GM23338 (cell line): ENCODE measurements around the gene PTGIR. TPM values are rescaled to one million over a fixed set of nuclear protein-coding genes. Genes with fewer than 3 reads are reported as not detected.
A peak's percentile ranks its signal among the peaks of the same experiment; 100 is the strongest.

Experiments used
- ATAC-seq: fragments of 200-7000 bp; cut with Tn5 transposase; 3 replicates; pipeline ENCODE4 v1.9.1; 2020
- DNase-seq: peaks from one replicate; pipeline ENCODE4 v3.0.0-alpha.2; 2015; ENCODE audit warnings: low spot score
- H2AFZ ChIP-seq: fragments of 200-600 bp; sonication (generic); 2 replicates; pipeline ENCODE4 v1.8.0; 2016; ENCODE audit warnings: antibody characterized with exemption, mild to moderate bottlenecking, moderate library complexity
- H3F3A ChIP-seq: fragments of 200-600 bp; sonication (generic); replicated peaks from 2 replicates; pipeline ENCODE4 v1.8.0; 2017; ENCODE audit warnings: antibody characterized with exemption, mixed run types, low read depth
- H3K27ac ChIP-seq: fragments of 200-600 bp; sonication (generic); 2 replicates; pipeline ENCODE4 v1.6.1; 2016; ENCODE audit warnings: low read depth
- H3K27me3 ChIP-seq: fragments of 200-600 bp; sonication (generic); 2 replicates; pipeline ENCODE4 v1.8.0; 2016; ENCODE audit warnings: mild to moderate bottlenecking, mixed run types, moderate library complexity; ENCODE audit not compliant: insufficient read depth
- H3K36me3 ChIP-seq: fragments of 200-600 bp; sonication (generic); 2 replicates; pipeline ENCODE4 v1.8.0; 2016; ENCODE audit warnings: mild to moderate bottlenecking; ENCODE audit not compliant: insufficient read depth
- H3K4me1 ChIP-seq: fragments of 200-600 bp; sonication (generic); 2 replicates; pipeline ENCODE4 v1.8.0; 2016; ENCODE audit warnings: mild to moderate bottlenecking, moderate library complexity; ENCODE audit not compliant: insufficient read depth
- H3K4me2 ChIP-seq: fragments of 200-600 bp; sonication (generic); 2 replicates; pipeline ENCODE4 v1.7.1; 2017; ENCODE audit warnings: mixed run types
- H3K4me3 ChIP-seq: fragments of 200-600 bp; sonication (generic); 2 replicates; pipeline ENCODE4 v1.6.1; 2016; ENCODE audit warnings: mixed run types
- H3K79me2 ChIP-seq: fragments of 200-600 bp; sonication (generic); replicated peaks from 2 replicates; pipeline ENCODE4 v1.8.0; 2017; ENCODE audit warnings: mild to moderate bottlenecking; ENCODE audit not compliant: insufficient read depth
- H3K9me2 ChIP-seq: fragments of 200-600 bp; sonication (generic); 2 replicates; pipeline ENCODE4 v1.8.0; 2017; ENCODE audit not compliant: insufficient read depth
- H4K20me1 ChIP-seq: fragments of 200-600 bp; sonication (generic); replicated peaks from 2 replicates; pipeline ENCODE4 v1.8.0; 2017; ENCODE audit warnings: mild to moderate bottlenecking; ENCODE audit not compliant: insufficient read depth
- H3K27ac Mint-ChIP-seq: 2 replicates; pipeline ENCODE4 v1.8.0; 2020; ENCODE audit warnings: inconsistent platforms, mild to moderate bottlenecking, moderate library complexity, mixed read lengths
- H3K27me3 Mint-ChIP-seq: 3 replicates; pipeline ENCODE4 v1.8.0; 2022; ENCODE audit warnings: low read depth, mild to moderate bottlenecking, moderate library complexity, mixed read lengths, inconsistent platforms; ENCODE audit not compliant: insufficient read depth, poor library complexity
- H3K36me3 Mint-ChIP-seq: 3 replicates; pipeline ENCODE4 v1.8.0; 2021; ENCODE audit warnings: low read depth, mild to moderate bottlenecking, inconsistent platforms, moderate library complexity, mixed read lengths
- H3K4me1 Mint-ChIP-seq: 3 replicates; pipeline ENCODE4 v1.8.0; 2020; ENCODE audit warnings: mild to moderate bottlenecking, inconsistent platforms, mixed read lengths
- H3K4me3 Mint-ChIP-seq: 3 replicates; pipeline ENCODE4 v1.8.0; 2021; ENCODE audit warnings: moderate library complexity, mild to moderate bottlenecking, inconsistent platforms, mixed read lengths
- H3K9me3 Mint-ChIP-seq: 3 replicates; pipeline ENCODE4 v1.8.0; 2020; ENCODE audit warnings: moderate library complexity, mild to moderate bottlenecking, inconsistent platforms, mixed read lengths
- CREB1 ChIP-seq: fragments of 250-450 bp; sonication (Bioruptor Pico); IDR thresholded peaks from 2 replicates; pipeline ENCODE4 v1.5.0; 2020; ENCODE audit warnings: low read depth, mild to moderate bottlenecking, moderate library complexity
- EZH2 ChIP-seq: fragments of 200-600 bp; sonication (generic); IDR thresholded peaks from one replicate; pipeline ENCODE4 v1.8.0; 2017; ENCODE audit warnings: antibody characterized with exemption, mild to moderate bottlenecking, low read depth; ENCODE audit not compliant: unreplicated experiment
- JUNB ChIP-seq: IDR thresholded peaks from one replicate; pipeline ENCODE4 v1.6.1; 2016; ENCODE audit warnings: antibody characterized with exemption; ENCODE audit not compliant: unreplicated experiment
- NANOG ChIP-seq: IDR thresholded peaks from 2 replicates; pipeline ENCODE4 v1.6.1; 2016; ENCODE audit warnings: antibody characterized with exemption, borderline replicate concordance
- POLR2AphosphoS5 ChIP-seq: IDR thresholded peaks from 2 replicates; pipeline ENCODE4 v1.6.1; 2016; ENCODE audit warnings: antibody characterized with exemption, low read depth
- ZNF114 ChIP-seq: fragments of 250-450 bp; sonication (Bioruptor Pico); IDR thresholded peaks from 2 replicates; pipeline ENCODE4 v1.5.0; 2020; ENCODE audit warnings: mild to moderate bottlenecking, moderate library complexity
- polyA plus RNA-seq: library from polyadenylated mRNA; unstranded; fragments of >200 nt; fragmentation: Nextera tagmentation; extraction: Ambion mirVana; gene quantifications from 2 replicates; pipeline ENCODE4 v1.2.1, GENCODE V29; 2016
- total RNA-seq: library from RNA; depleted of rRNA; stranded (reverse); fragments of >200 nt; shearing (Covaris generic); gene quantifications from 2 replicates; pipeline ENCODE4 v1.2.3, GENCODE V29; 2014
- TF ChIP-seq, protein P1 (sequence below), 2 experiments: fragments of 200-600 bp in 1 of 2; sonication (generic) in 1 of 2; conservative IDR thresholded peaks; 2 replicates each; pipeline versions ENCODE4 v1.5.1 to v1.6.1; 2016 to 2017; ENCODE audit warnings: antibody characterized with exemption in 2 of 2, low read depth in 2 of 2, mild to moderate bottlenecking in 2 of 2, moderate library complexity in 1 of 2
- TF ChIP-seq, protein P2 (sequence below): fragments of 250-450 bp; sonication (Bioruptor Pico); IDR thresholded peaks from 2 replicates; pipeline ENCODE4 v1.5.0; 2020; ENCODE audit warnings: mild to moderate bottlenecking, moderate library complexity
- TF ChIP-seq, protein P3 (sequence below): IDR thresholded peaks from 2 replicates; pipeline ENCODE4 v1.6.1; 2016; ENCODE audit warnings: antibody characterized with exemption
- TF ChIP-seq, protein P4 (sequence below): IDR thresholded peaks from one replicate; pipeline ENCODE4 v1.6.1; 2018; ENCODE audit warnings: antibody characterized with exemption; ENCODE audit not compliant: unreplicated experiment

The PTGIR gene
- total and polyA plus RNA-seq, 2 experiments from 2014 or later: not detected

DNA sequence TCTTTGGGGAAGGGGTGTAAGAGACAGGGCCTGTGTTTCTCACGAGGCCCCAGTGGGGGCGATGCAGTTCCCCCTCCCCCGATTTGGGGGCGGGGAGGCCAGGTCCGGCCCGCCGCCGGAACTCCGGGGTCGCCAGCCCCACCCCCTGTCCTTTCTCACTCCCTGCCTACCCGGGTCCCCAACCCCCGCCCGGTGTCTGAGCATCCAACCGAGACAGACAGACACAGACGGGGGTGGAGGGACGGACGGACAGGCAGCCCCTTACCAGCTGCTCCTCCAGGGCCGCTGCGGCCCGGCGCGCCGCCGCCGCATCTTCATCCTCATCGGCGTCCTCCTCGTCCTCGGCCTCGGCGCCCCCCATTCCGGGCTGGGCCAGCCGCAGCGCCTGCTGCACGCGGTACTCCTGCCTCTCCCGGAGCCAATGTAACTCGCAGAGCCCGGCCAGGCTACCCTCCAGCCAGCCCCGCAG lies 35.7 kb upstream of the PTGIR start (continued):
- no peak for TF ChIP-seq ZNF114 (CRISPR knock-in tag)
- TF ChIP-seq, protein P1, sequence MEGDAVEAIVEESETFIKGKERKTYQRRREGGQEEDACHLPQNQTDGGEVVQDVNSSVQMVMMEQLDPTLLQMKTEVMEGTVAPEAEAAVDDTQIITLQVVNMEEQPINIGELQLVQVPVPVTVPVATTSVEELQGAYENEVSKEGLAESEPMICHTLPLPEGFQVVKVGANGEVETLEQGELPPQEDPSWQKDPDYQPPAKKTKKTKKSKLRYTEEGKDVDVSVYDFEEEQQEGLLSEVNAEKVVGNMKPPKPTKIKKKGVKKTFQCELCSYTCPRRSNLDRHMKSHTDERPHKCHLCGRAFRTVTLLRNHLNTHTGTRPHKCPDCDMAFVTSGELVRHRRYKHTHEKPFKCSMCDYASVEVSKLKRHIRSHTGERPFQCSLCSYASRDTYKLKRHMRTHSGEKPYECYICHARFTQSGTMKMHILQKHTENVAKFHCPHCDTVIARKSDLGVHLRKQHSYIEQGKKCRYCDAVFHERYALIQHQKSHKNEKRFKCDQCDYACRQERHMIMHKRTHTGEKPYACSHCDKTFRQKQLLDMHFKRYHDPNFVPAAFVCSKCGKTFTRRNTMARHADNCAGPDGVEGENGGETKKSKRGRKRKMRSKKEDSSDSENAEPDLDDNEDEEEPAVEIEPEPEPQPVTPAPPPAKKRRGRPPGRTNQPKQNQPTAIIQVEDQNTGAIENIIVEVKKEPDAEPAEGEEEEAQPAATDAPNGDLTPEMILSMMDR (conservative IDR thresholded peaks at IDR 0.05; ENCODE audit: low read depth in 2 of 2): no peak
- TF ChIP-seq, protein P2, sequence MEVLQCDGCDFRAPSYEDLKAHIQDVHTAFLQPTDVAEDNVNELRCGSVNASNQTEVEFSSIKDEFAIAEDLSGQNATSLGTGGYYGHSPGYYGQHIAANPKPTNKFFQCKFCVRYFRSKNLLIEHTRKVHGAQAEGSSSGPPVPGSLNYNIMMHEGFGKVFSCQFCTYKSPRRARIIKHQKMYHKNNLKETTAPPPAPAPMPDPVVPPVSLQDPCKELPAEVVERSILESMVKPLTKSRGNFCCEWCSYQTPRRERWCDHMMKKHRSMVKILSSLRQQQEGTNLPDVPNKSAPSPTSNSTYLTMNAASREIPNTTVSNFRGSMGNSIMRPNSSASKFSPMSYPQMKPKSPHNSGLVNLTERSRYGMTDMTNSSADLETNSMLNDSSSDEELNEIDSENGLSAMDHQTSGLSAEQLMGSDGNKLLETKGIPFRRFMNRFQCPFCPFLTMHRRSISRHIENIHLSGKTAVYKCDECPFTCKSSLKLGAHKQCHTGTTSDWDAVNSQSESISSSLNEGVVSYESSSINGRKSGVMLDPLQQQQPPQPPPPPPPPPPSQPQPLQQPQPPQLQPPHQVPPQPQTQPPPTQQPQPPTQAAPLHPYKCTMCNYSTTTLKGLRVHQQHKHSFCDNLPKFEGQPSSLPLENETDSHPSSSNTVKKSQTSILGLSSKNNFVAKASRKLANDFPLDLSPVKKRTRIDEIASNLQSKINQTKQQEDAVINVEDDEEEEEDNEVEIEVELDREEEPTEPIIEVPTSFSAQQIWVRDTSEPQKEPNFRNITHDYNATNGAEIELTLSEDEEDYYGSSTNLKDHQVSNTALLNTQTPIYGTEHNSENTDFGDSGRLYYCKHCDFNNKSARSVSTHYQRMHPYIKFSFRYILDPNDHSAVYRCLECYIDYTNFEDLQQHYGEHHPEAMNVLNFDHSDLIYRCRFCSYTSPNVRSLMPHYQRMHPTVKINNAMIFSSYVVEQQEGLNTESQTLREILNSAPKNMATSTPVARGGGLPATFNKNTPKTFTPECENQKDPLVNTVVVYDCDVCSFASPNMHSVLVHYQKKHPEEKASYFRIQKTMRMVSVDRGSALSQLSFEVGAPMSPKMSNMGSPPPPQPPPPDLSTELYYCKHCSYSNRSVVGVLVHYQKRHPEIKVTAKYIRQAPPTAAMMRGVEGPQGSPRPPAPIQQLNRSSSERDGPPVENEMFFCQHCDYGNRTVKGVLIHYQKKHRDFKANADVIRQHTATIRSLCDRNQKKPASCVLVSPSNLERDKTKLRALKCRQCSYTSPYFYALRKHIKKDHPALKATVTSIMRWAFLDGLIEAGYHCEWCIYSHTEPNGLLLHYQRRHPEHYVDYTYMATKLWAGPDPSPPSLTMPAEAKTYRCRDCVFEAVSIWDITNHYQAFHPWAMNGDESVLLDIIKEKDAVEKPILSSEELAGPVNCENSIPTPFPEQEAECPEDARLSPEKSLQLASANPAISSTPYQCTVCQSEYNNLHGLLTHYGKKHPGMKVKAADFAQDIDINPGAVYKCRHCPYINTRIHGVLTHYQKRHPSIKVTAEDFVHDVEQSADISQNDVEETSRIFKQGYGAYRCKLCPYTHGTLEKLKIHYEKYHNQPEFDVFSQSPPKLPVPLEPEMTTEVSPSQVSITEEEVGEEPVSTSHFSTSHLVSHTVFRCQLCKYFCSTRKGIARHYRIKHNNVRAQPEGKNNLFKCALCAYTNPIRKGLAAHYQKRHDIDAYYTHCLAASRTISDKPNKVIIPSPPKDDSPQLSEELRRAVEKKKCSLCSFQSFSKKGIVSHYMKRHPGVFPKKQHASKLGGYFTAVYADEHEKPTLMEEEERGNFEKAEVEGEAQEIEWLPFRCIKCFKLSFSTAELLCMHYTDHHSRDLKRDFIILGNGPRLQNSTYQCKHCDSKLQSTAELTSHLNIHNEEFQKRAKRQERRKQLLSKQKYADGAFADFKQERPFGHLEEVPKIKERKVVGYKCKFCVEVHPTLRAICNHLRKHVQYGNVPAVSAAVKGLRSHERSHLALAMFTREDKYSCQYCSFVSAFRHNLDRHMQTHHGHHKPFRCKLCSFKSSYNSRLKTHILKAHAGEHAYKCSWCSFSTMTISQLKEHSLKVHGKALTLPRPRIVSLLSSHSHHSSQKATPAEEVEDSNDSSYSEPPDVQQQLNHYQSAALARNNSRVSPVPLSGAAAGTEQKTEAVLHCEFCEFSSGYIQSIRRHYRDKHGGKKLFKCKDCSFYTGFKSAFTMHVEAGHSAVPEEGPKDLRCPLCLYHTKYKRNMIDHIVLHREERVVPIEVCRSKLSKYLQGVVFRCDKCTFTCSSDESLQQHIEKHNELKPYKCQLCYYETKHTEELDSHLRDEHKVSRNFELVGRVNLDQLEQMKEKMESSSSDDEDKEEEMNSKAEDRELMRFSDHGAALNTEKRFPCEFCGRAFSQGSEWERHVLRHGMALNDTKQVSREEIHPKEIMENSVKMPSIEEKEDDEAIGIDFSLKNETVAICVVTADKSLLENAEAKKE (CRISPR knock-in tag): no peak
- TF ChIP-seq NANOG: no peak
- TF ChIP-seq CREB1 (CRISPR knock-in tag): no peak

DNA sequence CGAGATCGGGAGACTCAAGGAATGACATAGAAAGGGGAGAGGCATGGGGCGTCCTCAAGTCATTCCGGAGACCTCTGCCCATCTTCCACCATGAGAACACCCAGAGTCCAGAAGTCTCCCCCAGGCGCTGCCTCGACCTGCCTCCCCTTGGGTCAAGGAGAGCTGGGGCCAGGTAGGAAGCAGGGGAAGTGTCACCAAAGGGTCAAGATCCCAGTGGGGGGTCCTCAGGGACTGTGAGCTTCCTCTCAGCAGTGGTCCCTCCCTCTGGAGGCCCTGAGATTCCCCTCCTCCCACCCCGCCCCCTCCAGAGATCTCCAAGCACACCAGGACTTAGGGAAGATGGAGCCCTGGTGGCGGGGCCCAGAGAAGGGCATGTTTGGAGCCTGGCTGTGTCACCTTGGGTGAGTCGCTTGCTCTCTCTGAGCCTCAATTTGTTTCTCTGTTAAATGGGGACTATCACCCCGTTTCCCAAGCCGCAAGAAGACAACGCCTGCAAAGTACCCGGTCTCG lies 35.2 kb upstream of the PTGIR start:
- Histone ChIP-seq H3K4me3 (peak overlapping the region; percentile 82), H4K20me1 (no peaks in the 10 kb centered on the region), H2AFZ (0 out of 2 replicates have a peak overlapping the region, but pooled peaks have one; percentile 90), H3K4me2 (peak overlapping the region; percentile 96), H3K4me1 (peaks cover 20% of the 10 kb centered on the region), H3F3A (peaks cover 11% of the 10 kb centered on the region), H3K79me2 (no peaks in the 10 kb centered on the region), H3K9me2 (no peaks in the 10 kb centered on the region), H3K27ac (no peak overlapping the region), H3K27me3 (peaks cover 30% of the 10 kb centered on the region), H3K36me3 (no peaks in the 10 kb centered on the region)
- Mint-ChIP-seq H3K9me3 (no peaks in the 10 kb centered on the region; the same call in 1 of the 3 replicates), H3K27ac (no peak overlapping the region), H3K4me1 (peaks cover 23% of the 10 kb centered on the region), H3K4me3 (peak overlapping the region; percentile 76), H3K36me3 (no peaks in the 10 kb centered on the region; the same call in 2 of the 3 replicates), H3K27me3 (peaks cover 26% of the 10 kb centered on the region)
- ATAC-seq: peak; percentile 6
- peak; percentile 78 for DNase-seq
- TF ChIP-seq, protein P3, sequence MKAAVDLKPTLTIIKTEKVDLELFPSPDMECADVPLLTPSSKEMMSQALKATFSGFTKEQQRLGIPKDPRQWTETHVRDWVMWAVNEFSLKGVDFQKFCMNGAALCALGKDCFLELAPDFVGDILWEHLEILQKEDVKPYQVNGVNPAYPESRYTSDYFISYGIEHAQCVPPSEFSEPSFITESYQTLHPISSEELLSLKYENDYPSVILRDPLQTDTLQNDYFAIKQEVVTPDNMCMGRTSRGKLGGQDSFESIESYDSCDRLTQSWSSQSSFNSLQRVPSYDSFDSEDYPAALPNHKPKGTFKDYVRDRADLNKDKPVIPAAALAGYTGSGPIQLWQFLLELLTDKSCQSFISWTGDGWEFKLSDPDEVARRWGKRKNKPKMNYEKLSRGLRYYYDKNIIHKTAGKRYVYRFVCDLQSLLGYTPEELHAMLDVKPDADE: no peak
- TF ChIP-seq EZH2: no peak
- TF ChIP-seq JUNB: no peak
- no peak for TF ChIP-seq ZNF114 (CRISPR knock-in tag)
- TF ChIP-seq, protein P4, sequence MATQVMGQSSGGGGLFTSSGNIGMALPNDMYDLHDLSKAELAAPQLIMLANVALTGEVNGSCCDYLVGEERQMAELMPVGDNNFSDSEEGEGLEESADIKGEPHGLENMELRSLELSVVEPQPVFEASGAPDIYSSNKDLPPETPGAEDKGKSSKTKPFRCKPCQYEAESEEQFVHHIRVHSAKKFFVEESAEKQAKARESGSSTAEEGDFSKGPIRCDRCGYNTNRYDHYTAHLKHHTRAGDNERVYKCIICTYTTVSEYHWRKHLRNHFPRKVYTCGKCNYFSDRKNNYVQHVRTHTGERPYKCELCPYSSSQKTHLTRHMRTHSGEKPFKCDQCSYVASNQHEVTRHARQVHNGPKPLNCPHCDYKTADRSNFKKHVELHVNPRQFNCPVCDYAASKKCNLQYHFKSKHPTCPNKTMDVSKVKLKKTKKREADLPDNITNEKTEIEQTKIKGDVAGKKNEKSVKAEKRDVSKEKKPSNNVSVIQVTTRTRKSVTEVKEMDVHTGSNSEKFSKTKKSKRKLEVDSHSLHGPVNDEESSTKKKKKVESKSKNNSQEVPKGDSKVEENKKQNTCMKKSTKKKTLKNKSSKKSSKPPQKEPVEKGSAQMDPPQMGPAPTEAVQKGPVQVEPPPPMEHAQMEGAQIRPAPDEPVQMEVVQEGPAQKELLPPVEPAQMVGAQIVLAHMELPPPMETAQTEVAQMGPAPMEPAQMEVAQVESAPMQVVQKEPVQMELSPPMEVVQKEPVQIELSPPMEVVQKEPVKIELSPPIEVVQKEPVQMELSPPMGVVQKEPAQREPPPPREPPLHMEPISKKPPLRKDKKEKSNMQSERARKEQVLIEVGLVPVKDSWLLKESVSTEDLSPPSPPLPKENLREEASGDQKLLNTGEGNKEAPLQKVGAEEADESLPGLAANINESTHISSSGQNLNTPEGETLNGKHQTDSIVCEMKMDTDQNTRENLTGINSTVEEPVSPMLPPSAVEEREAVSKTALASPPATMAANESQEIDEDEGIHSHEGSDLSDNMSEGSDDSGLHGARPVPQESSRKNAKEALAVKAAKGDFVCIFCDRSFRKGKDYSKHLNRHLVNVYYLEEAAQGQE: no peak
- TF ChIP-seq POLR2AphosphoS5: no peak
